ENCODE results near the gene GATA5.

GATA5 gene

GRCh38 chr20:62475772-62476055, at the start of gene GATA5:
Gene GATA5 (minus strand): TSS chr20:62475995. CDS start chr20:62475521, 474 bp downstream.
- no peak for DNase-seq

- DNase-seq, result no peak
Measured at GRCh38 chr20:62525014-62525413, 49.2 kb upstream of the GATA5 start.

GRCh38 chr20:62524505-62524911, 48.7 kb upstream of the GATA5 start:
- no peak for DNase-seq

- no peak for DNase-seq
Measured at GRCh38 chr20:62523473-62524203, 47.8 kb upstream of the GATA5 start.

GRCh38 chr20:62522748-62523396, 47.1 kb upstream of the GATA5 start:
- DNase-seq, result no peak

GRCh38 chr20:62519826-62520225, 44.0 kb upstream of the GATA5 start:
- no peak for DNase-seq

- DNase-seq, result no peak
Measured at GRCh38 chr20:62518911-62519310, 43.1 kb upstream of the GATA5 start.

- no peak for DNase-seq
Measured at GRCh38 chr20:62517901-62518610, 42.3 kb upstream of the GATA5 start.

GRCh38 chr20:62517168-62517567, 41.4 kb upstream of the GATA5 start:
- DNase-seq, result no peak

GRCh38 chr20:62516338-62516737, 40.5 kb upstream of the GATA5 start:
- no peak for DNase-seq

GRCh38 chr20:62515826-62516225, 40.0 kb upstream of the GATA5 start:
- no peak for DNase-seq

GRCh38 chr20:62515280-62515679, 39.5 kb upstream of the GATA5 start:
- DNase-seq, result no peak

GRCh38 chr20:62513991-62514390, 38.2 kb upstream of the GATA5 start:
- no peak for DNase-seq

GRCh38 chr20:62511915-62512610, 36.3 kb upstream of the GATA5 start:
- DNase-seq, result no peak

- no peak for DNase-seq
Measured at GRCh38 chr20:62511300-62511914, 35.6 kb upstream of the GATA5 start.

GRCh38 chr20:62508641-62509051, 32.9 kb upstream of the GATA5 start:
- no peak for DNase-seq

GRCh38 chr20:62507991-62508640, 32.3 kb upstream of the GATA5 start:
- no peak for DNase-seq

GRCh38 chr20:62507323-62507722, 31.5 kb upstream of the GATA5 start:
- DNase-seq, result no peak

GRCh38 chr20:62506791-62507190, 31.0 kb upstream of the GATA5 start:
- DNase-seq, result no peak

- no peak for DNase-seq
Measured at GRCh38 chr20:62506087-62506486, 30.3 kb upstream of the GATA5 start.

- no peak for DNase-seq
Measured at GRCh38 chr20:62505337-62506045, 29.7 kb upstream of the GATA5 start.

- no peak for DNase-seq
Measured at GRCh38 chr20:62504323-62504722, 28.5 kb upstream of the GATA5 start.
